Activated CD4-positive, alpha-beta T cell treated with anti-CD3 and anti-CD28 coated beads for 1 hour (primary cell): ENCODE measurements around the gene CAV2.
"Not testable (repeated sequence)": the region's sequence is repeated elsewhere in the genome, so short reads cannot be mapped to it uniquely, and the experiment has no call there.

Experiments used
- DNase-seq: peaks from one replicate; pipeline ENCODE4 v3.0.0-alpha.2; 2020

The CAV2 gene, protein sequence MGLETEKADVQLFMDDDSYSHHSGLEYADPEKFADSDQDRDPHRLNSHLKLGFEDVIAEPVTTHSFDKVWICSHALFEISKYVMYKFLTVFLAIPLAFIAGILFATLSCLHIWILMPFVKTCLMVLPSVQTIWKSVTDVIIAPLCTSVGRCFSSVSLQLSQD

GRCh38 chr7:116499168-116500077, at the start of gene CAV2:
CAV2 (plus strand) TSS chr7:116499738; CDS start chr7:116499782, 44 bp downstream.
- no peak for DNase-seq

DNA sequence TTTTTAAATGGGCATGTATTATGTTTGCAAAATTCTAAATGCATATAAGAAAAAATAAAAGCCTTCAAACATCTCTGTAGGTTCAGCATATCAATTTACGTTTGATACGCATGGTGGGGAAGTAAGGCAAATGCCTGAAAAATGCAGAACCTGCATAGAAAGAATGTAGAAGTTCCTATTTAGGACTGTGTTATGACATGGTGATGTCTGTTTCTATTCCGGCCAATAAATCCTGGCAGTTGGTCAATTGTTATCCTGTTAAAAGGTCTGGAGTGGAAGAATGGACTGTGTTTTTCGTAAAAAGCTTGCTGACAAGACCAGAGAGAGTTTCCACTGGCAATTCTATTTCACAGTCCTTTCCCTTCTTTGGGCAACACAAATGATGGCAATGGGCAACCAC, 49.6 kb upstream of the CAV2 start:
- DNase-seq: no peak

DNA sequence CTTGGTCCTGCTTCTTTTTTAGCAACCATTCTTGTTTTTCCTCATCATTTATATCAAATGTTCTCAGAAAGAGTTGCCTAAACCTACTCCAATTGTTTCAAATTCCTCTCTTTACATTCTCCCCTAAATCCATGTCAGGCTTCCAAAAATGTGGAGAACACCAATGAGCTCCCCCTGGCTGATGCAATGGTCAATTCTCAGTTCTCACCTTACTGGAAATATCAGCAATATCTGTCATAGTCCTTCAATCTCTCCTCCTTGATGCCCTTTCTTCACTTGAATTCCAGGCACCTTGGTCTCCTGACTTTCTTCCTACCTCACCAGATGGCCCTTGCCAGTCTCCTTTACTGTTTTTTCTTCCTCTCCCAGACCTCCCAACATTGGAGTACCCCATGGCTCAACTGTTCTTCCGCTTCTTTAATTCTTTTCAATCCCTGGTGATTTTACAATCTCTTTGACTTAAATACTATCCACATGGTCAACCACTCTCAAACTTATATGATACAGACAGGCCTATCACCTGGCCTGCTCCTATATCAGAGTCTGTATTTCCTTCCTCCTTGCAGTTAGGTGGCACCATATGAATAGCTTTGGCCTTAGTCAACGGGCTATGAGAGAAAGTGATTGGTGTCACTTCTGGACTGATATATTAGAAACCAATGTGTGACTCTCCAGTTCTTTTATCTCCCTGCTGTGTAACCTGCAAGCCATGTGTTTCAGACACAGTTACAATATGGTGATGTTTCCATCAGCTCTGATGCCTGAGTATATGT, 47.4 kb upstream of the CAV2 start:
- DNase-seq: no peak

GRCh38 chr7:116454377-116454776, 45.2 kb upstream of the CAV2 start:
- DNase-seq: no peak

DNA sequence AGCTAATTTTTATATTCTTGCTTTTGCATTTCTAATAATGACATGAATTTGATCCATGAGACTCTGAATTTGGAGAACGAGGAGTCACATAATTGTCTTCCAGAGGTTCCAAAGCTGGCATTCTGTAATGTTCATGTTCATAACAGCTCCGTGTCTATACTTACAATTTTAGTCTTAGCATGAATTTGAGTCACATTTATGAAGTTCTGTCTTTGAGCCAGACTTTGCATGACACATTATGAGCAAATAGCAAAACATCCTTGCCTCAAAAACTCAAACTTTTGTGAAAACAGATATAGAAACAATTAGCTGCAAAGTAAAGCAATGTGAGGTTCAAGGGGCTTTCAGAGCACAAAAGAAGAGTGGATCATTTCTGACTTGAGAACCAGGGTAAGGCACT, 44.5 kb upstream of the CAV2 start:
- DNase-seq: no peak

DNA sequence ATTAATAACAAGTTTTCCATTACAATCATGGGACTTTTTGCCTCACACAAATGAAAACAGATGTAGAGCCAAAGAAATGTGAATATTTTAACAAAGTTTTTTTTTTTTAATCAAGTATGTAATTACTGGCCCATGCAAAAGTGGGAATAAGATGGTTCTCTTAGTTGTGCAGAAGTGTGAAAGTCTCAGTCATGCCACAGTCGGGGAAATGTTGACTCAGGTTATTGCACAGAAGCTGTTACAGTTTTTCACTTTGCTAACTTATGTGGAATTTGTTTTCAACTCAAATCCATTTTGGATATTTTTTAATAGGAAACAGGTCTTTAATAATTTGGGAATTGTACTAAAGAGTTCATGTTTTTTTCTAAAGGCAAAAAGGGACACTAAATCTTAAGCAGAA, 44.0 kb upstream of the CAV2 start:
- DNase-seq: no peak

GRCh38 chr7:116461500-116461899, 38.0 kb upstream of the CAV2 start:
- DNase-seq: no peak

DNA sequence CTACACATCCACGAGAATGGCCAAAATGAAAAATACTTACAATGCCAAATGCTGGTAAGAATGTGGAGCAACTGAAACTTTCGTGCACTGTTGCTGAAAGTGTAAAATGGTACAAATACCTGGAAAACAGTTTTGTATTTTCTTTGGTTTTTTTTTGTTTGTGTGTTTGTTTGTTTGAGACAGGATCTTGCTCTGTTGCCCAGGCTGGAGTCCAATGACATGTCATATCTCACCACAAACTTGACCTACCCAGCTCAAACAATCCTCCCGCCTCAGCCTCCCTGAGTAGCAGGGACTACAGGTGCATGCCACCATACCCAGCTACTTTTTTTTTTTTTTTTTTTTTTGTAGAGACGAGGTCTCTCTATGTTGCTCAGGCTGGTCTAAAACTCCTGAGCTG, 35.6 kb upstream of the CAV2 start:
- no peak for DNase-seq

DNA sequence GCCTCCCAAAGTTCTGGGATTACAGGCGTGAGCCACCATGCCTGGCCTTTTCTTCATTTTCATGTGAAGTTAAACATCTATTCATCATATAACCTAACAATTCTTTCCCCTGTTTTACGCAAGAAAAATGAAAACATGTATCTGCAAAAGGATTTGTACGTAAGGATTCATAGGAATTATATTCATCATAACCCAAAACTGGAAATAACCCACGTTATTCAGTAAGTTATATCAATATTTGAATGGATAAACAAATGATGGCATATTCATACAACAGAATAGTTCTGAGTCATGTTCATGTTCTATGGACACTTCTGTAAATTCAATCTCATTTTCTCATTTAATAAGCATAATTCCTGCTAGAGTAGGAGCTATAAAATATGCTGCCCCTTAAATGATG, 35.2 kb upstream of the CAV2 start:
- DNase-seq: no peak

DNA sequence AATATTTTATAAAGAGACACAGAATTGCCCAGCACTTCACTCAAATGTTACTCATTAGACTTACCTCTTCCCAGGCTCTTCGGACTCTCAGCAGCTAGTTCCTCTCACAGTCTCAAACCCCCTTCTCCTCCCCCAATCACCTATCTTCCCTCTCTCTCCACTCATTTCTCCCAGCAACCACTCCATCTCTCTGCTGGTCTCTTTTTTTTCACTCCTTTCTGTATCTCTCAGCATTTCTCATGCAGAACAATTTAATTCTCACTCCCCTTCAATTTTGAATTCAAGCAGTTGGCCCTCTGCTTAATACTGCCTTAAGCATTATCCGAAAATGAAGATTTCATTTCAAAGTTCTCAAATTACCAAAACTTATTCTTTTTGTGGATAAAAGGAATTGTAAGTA, 34.4 kb upstream of the CAV2 start:
- no peak for DNase-seq

DNA sequence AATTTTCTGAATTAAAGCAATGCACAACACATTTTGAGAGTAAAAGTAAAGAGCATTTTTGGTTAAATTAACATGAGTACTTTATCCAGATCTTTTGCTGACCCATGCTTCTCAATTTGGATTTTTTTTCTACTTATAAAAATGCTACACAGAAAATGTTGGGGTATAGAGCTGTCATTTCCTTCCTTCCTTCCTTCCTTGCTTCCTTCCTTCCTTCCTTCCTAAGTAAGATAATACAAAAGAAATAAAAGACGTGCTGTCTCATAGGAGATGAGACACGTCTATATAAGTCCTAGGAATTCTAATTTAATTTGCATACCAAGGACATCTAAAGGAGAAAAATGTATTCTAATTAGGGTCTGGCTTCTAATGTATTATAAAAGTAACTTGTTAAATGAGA, 31.0 kb upstream of the CAV2 start:
- DNase-seq: no peak

DNA sequence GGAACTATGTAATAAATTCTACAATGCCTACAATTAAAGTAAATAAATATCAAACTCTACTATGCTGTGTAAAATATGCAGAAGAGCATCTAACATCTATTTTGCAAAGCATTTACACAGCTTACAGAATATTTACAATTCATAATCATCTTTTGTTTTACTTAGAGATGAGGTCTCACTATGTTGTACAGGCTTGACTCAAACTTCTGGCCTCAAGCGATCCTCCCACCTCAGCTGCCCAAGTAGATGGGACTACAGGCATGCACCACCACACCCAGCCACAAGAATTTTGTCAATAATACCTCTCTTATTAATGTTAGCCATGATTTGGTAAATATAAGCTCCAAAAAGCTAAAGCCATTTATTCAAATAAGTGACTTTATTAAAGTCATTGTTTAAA, 21.9 kb upstream of the CAV2 start:
- DNase-seq: no peak

- DNase-seq: no peak
These were observed 20.7 kb upstream of the CAV2 start for GRCh38 chr7:116478834-116479233.

DNA sequence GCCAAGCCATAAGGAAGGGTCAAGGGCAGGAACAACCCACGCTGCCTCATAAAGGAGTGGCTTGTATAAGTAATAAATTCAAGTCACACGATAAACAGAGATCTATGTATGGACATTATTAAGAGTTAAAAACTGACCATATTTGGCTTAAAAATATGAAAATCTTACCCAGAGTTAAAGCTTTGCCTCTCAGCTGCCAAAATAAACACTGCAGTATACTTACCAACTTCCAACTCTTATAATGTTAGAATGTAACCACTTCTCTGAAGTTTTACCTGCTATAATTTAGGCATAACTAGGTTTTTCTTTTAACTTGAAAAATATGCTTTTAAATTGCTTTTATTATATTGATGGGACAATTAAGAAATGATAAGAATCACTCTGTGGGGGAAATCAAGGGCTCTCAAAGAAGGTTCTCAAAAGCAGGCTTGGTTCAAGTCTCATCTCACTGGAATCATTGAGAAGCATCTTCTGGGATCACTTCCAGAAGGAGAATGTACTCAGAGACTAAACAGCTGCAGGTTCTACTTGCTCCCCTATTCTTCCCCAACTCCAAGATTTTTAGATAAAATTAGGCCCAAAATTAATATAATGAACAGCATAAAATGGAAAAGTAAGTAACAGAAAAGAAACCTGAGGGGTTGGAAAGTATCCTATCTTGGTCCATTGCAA, 16.1 kb upstream of the CAV2 start:
- DNase-seq: no peak

- DNase-seq: not testable (repeated sequence)
These were observed 15.1 kb upstream of the CAV2 start for GRCh38 chr7:116484389-116484788.

- no peak for DNase-seq
These were observed 11.5 kb upstream of the CAV2 start for GRCh38 chr7:116487907-116488521.

DNA sequence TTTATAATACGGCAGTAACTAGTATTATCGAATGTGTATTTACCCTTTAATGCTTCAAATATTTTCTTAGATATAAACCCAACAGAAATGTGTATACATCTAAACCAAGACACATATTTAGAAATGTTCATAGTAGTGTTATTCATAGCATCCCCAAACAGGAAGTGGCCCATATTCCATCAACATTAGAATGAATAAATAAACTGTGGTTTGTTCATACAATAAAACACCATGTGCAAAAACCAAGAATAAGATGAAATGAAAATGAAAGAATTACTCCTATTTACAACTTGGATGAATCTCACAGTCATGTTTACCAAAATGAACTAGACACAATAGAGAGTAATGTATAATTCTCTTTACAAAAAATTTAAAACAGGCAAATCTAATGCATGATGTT, 9.2 kb upstream of the CAV2 start:
- no peak for DNase-seq

DNA sequence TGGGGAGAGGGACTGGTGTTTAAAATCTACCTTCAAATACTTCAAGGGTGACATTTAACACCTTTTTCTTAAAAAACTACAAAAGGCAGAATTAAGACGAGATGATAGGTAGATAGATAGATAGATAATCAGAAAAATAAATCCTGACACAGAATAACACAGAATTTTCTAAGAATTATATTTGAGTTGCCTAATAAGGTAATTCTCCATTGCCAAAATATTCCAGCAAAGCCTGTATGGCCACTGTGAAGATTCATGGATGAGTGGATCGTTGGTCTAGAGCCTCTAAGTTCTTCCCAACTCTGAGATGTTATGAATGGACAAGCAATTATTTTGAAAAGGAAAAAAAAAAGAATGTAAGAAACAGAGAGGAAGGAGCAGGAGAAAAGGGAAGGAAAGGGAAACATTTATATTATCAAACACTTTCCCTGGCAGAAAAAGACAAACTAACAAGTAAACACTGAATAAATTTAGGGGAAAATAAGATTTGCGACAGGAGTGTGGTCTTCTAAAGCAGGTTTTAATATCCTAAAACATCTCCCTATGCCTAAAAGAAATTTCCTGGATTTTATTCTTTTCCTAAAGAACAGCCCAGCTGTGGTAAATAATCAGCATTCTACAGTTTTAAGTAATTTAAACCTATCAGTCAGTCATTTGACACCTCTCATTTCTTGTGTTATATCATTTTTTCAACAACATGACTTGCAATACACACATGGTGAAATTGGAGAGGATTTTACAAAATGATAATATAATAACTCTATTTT, 7.5 kb upstream of the CAV2 start:
- no peak for DNase-seq

- DNase-seq: no peak
These were observed 6.9 kb upstream of the CAV2 start for GRCh38 chr7:116492654-116493109.

DNA sequence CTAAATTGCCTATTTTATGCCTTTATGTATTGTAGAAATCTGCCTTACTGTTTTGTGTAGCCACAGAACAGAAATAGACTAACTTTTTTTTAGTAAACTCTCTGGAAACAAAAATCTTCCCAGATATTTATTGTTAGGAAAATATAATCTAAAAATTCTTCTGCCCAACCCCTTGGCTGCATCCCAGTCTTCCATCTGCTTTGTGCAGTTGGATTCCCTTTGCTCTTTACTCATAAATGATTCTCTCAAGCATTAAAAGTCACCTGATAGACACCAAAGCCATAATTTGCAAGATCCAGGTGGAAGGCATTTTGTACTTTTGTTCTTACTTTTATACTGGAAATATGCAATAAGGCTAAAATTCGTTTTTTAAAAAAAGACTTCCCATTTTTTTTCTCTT, 6.1 kb upstream of the CAV2 start:
- DNase-seq: no peak

DNA sequence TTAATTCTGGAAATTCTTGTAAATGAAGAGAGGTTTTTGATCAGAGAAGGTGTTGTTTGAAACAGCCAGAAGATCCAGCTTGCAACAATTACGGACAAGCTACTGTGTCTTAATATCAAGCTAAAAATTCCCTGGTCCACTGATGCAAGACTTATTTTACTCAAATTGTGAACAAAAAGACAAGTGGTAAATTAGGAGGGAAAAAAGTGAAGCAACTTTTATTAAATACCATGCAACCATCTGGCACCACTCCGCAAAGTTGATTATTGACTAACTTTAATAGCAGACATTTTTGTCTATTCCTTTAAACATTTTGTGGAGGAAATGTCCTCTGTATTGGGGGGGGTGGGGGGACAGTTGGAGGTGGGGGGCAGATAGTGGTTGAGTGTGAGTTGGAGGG, 5.1 kb upstream of the CAV2 start:
- DNase-seq: no peak

DNA sequence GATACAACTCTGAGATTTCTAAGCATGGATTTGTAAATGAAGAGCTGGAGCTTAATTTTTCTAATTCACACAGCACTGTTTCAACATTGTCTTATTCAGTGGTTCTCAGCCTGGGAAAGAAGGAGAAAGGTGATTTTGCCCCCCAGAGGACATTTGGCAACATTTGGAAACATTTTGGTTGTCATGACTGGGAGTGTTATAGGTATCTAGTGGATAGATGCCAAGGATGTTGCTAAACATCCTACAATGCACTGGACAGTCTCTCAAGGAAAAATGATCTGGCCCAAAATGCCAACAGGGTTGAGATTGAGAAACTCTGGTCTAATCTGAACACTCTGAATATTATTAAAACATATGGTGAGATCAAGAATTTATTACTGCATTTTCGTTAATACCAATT, 3.8 kb upstream of the CAV2 start:
- DNase-seq: no peak
